Lower lobe of right lung (tissue), 2 donors: ENCODE results near the gene ENPP3. TPM values are rescaled to one million over a fixed set of nuclear protein-coding genes. Genes with fewer than 3 reads are reported as not detected.

Experiments used
- ATAC-seq, 2 donors: fragments of 200-7000 bp; cut with Tn5 transposase; one replicate each; pipeline ENCODE4 v1.9.1; 2020 to 2022; ENCODE audit warnings: mild to moderate bottlenecking in 2 of 2, moderate library complexity in 2 of 2
- DNase-seq: peaks from one replicate; pipeline ENCODE4 v3.0.0-alpha.2; 2020
- H3K27ac ChIP-seq: fragments of 200-600 bp; one replicate; pipeline ENCODE4 v1.8.0; 2022
- H3K27me3 ChIP-seq: fragments of 200-600 bp; one replicate; pipeline ENCODE4 v1.8.0; 2022; ENCODE audit warnings: low read depth
- H3K36me3 ChIP-seq: fragments of 200-600 bp; one replicate; pipeline ENCODE4 v1.8.0; 2022; ENCODE audit warnings: mild to moderate bottlenecking
- H3K4me1 ChIP-seq: fragments of 200-600 bp; one replicate; pipeline ENCODE4 v1.8.0; 2022
- H3K4me3 ChIP-seq: fragments of 200-600 bp; one replicate; pipeline ENCODE4 v1.8.0; 2022; ENCODE audit warnings: mild to moderate bottlenecking
- H3K9me3 ChIP-seq: fragments of 200-600 bp; one replicate; pipeline ENCODE4 v1.8.0; 2022
- CTCF ChIP-seq: fragments of 200-600 bp; IDR thresholded peaks from one replicate; pipeline ENCODE4 v1.8.0; 2022; ENCODE audit warnings: antibody characterized with exemption, mild to moderate bottlenecking
- intact Hi-C: fragments of 100-400 bp; cut with DNase I; formaldehyde crosslinking; loops from one replicate; pipeline ENCODE4 v1.11.0; 2022
- total RNA-seq: library from RNA; stranded (reverse); fragmentation: NEBNext Ultra II Directional; extraction: Animal tissue kit (Norgen Biotek cat#: 25700); gene quantifications from one replicate; pipeline ENCODE4 v1.2.1, GENCODE V29; 2021
- donor health status: DM: no; HTN: yes; CAD: no; lungs with severe emphysema.

ENPP3 gene
- total RNA-seq, 1 donor from 2014 or later = 1.7 TPM

- TF ChIP-seq CTCF = no peak
- H3K4me3 ChIP-seq = no peak overlapping the region
- no peaks in the 10 kb centered on the region for H3K4me1 ChIP-seq
- intact Hi-C loops = no loop called here
- ATAC-seq (no peak), DNase-seq (no peak)
- H3K36me3 ChIP-seq = no peaks in the 10 kb centered on the region
- H3K27me3 ChIP-seq = no peaks in the 10 kb centered on the region
- no peak overlapping the region for H3K27ac ChIP-seq
- H3K9me3 ChIP-seq = no peaks in the 10 kb centered on the region
These were observed 41.3 kb downstream of the ENPP3 start for GRCh38 chr6:131678442-131678841.

- Histone ChIP-seq H3K27me3 (no peaks in the 10 kb centered on the region), H3K27ac (no peak overlapping the region), H3K9me3 (no peaks in the 10 kb centered on the region), H3K4me1 (no peaks in the 10 kb centered on the region), H3K4me3 (no peak overlapping the region), H3K36me3 (no peaks in the 10 kb centered on the region)
- no peak for ATAC-seq
- DNase-seq = no peak
- no peak for TF ChIP-seq CTCF
- intact Hi-C loops = no loop called here
These were observed 43.8 kb downstream of the ENPP3 start for GRCh38 chr6:131680868-131681267.

- Histone ChIP-seq H3K27me3 (no peaks in the 10 kb centered on the region), H3K27ac (no peak overlapping the region), H3K4me1 (no peaks in the 10 kb centered on the region), H3K9me3 (no peaks in the 10 kb centered on the region), H3K4me3 (no peak overlapping the region), H3K36me3 (no peaks in the 10 kb centered on the region)
- intact Hi-C loops = no loop called here
- ATAC-seq (no peak), DNase-seq (no peak)
- TF ChIP-seq CTCF = no peak
These were observed 44.5 kb downstream of the ENPP3 start for GRCh38 chr6:131681585-131681984.

- intact Hi-C loops = no loop called here
- Histone ChIP-seq H3K4me3 (no peak overlapping the region), H3K27ac (no peak overlapping the region), H3K9me3 (no peaks in the 10 kb centered on the region), H3K36me3 (no peaks in the 10 kb centered on the region), H3K27me3 (no peaks in the 10 kb centered on the region), H3K4me1 (no peaks in the 10 kb centered on the region)
- ATAC-seq (no peak), DNase-seq (no peak)
- TF ChIP-seq CTCF = no peak
These were observed 45.3 kb downstream of the ENPP3 start for GRCh38 chr6:131682442-131682841.

- intact Hi-C loops = no loop called here
- DNase-seq = no peak
- no peaks in the 10 kb centered on the region for H3K36me3 ChIP-seq
- no peak overlapping the region for H3K4me3 ChIP-seq
- H3K4me1 ChIP-seq = no peaks in the 10 kb centered on the region
- H3K27me3 ChIP-seq = no peaks in the 10 kb centered on the region
- no peaks in the 10 kb centered on the region for H3K9me3 ChIP-seq
- H3K27ac ChIP-seq = no peak overlapping the region
- no peak for ATAC-seq
- TF ChIP-seq CTCF = no peak
These were observed 46.4 kb downstream of the ENPP3 start for GRCh38 chr6:131683479-131683878.

GRCh38 chr6:131685266-131685780, 48.2 kb downstream of the ENPP3 start:
- intact Hi-C loops = no loop called here
- Histone ChIP-seq H3K4me1 (no peaks in the 10 kb centered on the region), H3K27me3 (no peaks in the 10 kb centered on the region), H3K27ac (no peak overlapping the region), H3K9me3 (no peaks in the 10 kb centered on the region), H3K36me3 (no peaks in the 10 kb centered on the region), H3K4me3 (no peak overlapping the region)
- TF ChIP-seq CTCF = no peak
- no peak for ATAC-seq
- no peak for DNase-seq
